WTC11 (cell line): ENCODE results near the gene CDHR5. TPM values are rescaled to one million over a fixed set of nuclear protein-coding genes. Genes with fewer than 3 reads are reported as not detected.

Source experiments
- ATAC-seq: fragments of 200-7000 bp; cut with Tn5 transposase; 2 replicates; pipeline ENCODE4 v1.10.0; 2021; ENCODE audit warnings: mild to moderate bottlenecking, moderate library complexity
- CTCF ChIA-PET: fragments of 300-600 bp; sonication (Branson Sonifier 250); formaldehyde crosslinking; loops from one replicate; lab custom pipeline; 2021; ENCODE audit warnings: antibody characterized with exemption; lab: Charles Lee
- POLR2A ChIA-PET: fragments of 350-600 bp; sonication (Branson Sonifier 250); formaldehyde crosslinking; loops from one replicate; lab custom pipeline; 2021; ENCODE audit warnings: antibody characterized with exemption; lab: Charles Lee
- DNase-seq: peaks from one replicate; pipeline ENCODE4 v3.0.0; 2021; ENCODE audit warnings: low spot score
- H3K27ac Mint-ChIP-seq: 2 replicates; pipeline ENCODE4 v1.8.0; 2021; ENCODE audit warnings: mixed read lengths
- H3K27me3 Mint-ChIP-seq: 2 replicates; pipeline ENCODE4 v1.8.0; 2021; ENCODE audit warnings: low read depth, mild to moderate bottlenecking, moderate library complexity, mixed read lengths
- H3K36me3 Mint-ChIP-seq: 2 replicates; pipeline ENCODE4 v1.8.0; 2021; ENCODE audit warnings: mixed read lengths
- H3K4me1 Mint-ChIP-seq: 2 replicates; pipeline ENCODE4 v1.8.0; 2022; ENCODE audit warnings: mixed read lengths
- H3K4me3 Mint-ChIP-seq: 2 replicates; pipeline ENCODE4 v1.8.0; 2021; ENCODE audit warnings: mild to moderate bottlenecking, moderate library complexity, mixed read lengths
- H3K9me3 Mint-ChIP-seq: 2 replicates; pipeline ENCODE4 v1.8.0; 2021; ENCODE audit warnings: mixed read lengths
- ELF4 ChIP-seq: sonication (generic); formaldehyde crosslinking; IDR thresholded peaks from 2 replicates; pipeline ENCODE4 v1.8.1; 2022; ENCODE audit warnings: low read depth, mild to moderate bottlenecking, moderate library complexity, missing genetic modification reagents
- EMX1 ChIP-seq: fragments of 250-450 bp; sonication (Bioruptor Pico); IDR thresholded peaks from 2 replicates; pipeline ENCODE4 v1.8.0; 2021; ENCODE audit warnings: mild to moderate bottlenecking
- ESRRA ChIP-seq: sonication (generic); formaldehyde crosslinking; IDR thresholded peaks from 2 replicates; pipeline ENCODE4 v1.8.1; 2022; ENCODE audit warnings: mild to moderate bottlenecking, missing genetic modification reagents, borderline replicate concordance
- FOXP1 ChIP-seq: sonication (generic); formaldehyde crosslinking; IDR thresholded peaks from 2 replicates; pipeline ENCODE4 v1.8.0; 2022; ENCODE audit warnings: missing genetic modification reagents, mild to moderate bottlenecking, moderate library complexity, borderline replicate concordance
- IRF2 ChIP-seq: sonication (generic); formaldehyde crosslinking; IDR thresholded peaks from 2 replicates; pipeline ENCODE4 v1.8.0; 2022; ENCODE audit warnings: low read depth, missing genetic modification reagents, borderline replicate concordance
- NR1H2 ChIP-seq: sonication (generic); formaldehyde crosslinking; IDR thresholded peaks from 2 replicates; pipeline ENCODE4 v1.9.0; 2021; ENCODE audit warnings: mild to moderate bottlenecking, moderate library complexity, missing genetic modification reagents
- SMAD3 ChIP-seq: sonication (generic); formaldehyde crosslinking; IDR thresholded peaks from 2 replicates; pipeline ENCODE4 v1.8.0; 2022; ENCODE audit warnings: missing genetic modification reagents, mild to moderate bottlenecking, borderline replicate concordance
- SMAD4 ChIP-seq: sonication (generic); formaldehyde crosslinking; IDR thresholded peaks from 2 replicates; pipeline ENCODE4 v1.8.0; 2022; ENCODE audit warnings: mild to moderate bottlenecking, missing genetic modification reagents
- SP1 ChIP-seq: sonication (generic); formaldehyde crosslinking; conservative IDR thresholded peaks from 2 replicates; pipeline ENCODE4 v1.8.1; 2022; ENCODE audit warnings: missing genetic modification reagents
- TCF7 ChIP-seq: sonication (generic); formaldehyde crosslinking; IDR thresholded peaks from 2 replicates; pipeline ENCODE4 v1.8.0; 2022; ENCODE audit warnings: mild to moderate bottlenecking, low read depth, missing genetic modification reagents, moderate library complexity
- TEAD4 ChIP-seq: sonication (generic); formaldehyde crosslinking; IDR thresholded peaks from 2 replicates; pipeline ENCODE4 v1.8.0; 2022; ENCODE audit warnings: mild to moderate bottlenecking, missing genetic modification reagents
- TP53 ChIP-seq: sonication (generic); formaldehyde crosslinking; IDR thresholded peaks from 2 replicates; pipeline ENCODE4 v1.8.1; 2023; ENCODE audit warnings: mild to moderate bottlenecking, missing genetic modification reagents
- ZNF121 ChIP-seq: sonication (generic); formaldehyde crosslinking; IDR thresholded peaks from 2 replicates; pipeline ENCODE4 v1.8.0; 2023; ENCODE audit warnings: missing genetic modification reagents
- ZNF219 ChIP-seq: sonication (generic); formaldehyde crosslinking; IDR thresholded peaks from 2 replicates; pipeline ENCODE4 v1.8.0; 2023; ENCODE audit warnings: missing genetic modification reagents, mild to moderate bottlenecking, borderline replicate concordance
- ZNF317 ChIP-seq: sonication (generic); formaldehyde crosslinking; IDR thresholded peaks from 2 replicates; pipeline ENCODE4 v1.8.1; 2023; ENCODE audit warnings: low read depth, mild to moderate bottlenecking, moderate library complexity, missing genetic modification reagents, borderline replicate concordance
- total RNA-seq: library from RNA; stranded (reverse); gene quantifications from 3 replicates; pipeline ENCODE4 v1.2.3, GENCODE V29; 2021
- TF ChIP-seq, protein P1 (sequence below): sonication (generic); formaldehyde crosslinking; IDR thresholded peaks from 2 replicates; pipeline ENCODE4 v1.8.1; 2022; ENCODE audit warnings: mild to moderate bottlenecking, moderate library complexity, missing genetic modification reagents
- TF ChIP-seq, protein P2 (sequence below): sonication (generic); formaldehyde crosslinking; IDR thresholded peaks from 2 replicates; pipeline ENCODE4 v1.8.1; 2022; ENCODE audit warnings: low read depth, missing genetic modification reagents, borderline replicate concordance
- TF ChIP-seq, protein P3 (sequence below): sonication (generic); formaldehyde crosslinking; IDR thresholded peaks from 2 replicates; pipeline ENCODE4 v1.8.1; 2023; ENCODE audit warnings: mild to moderate bottlenecking, missing genetic modification reagents, moderate library complexity
- TF ChIP-seq, protein P4 (sequence below): sonication (generic); formaldehyde crosslinking; IDR thresholded peaks from 2 replicates; pipeline ENCODE4 v1.8.1; 2023; ENCODE audit warnings: mild to moderate bottlenecking, missing genetic modification reagents
- TF ChIP-seq, protein P5 (sequence below): sonication (generic); formaldehyde crosslinking; IDR thresholded peaks from 2 replicates; pipeline ENCODE4 v1.8.0; 2023; ENCODE audit warnings: mild to moderate bottlenecking, missing genetic modification reagents
- TF ChIP-seq, protein P6 (sequence below): fragments of 250-450 bp; sonication (Bioruptor Pico); IDR thresholded peaks from 2 replicates; pipeline ENCODE4 v2.1.2; 2022; ENCODE audit warnings: mild to moderate bottlenecking, moderate library complexity
- TF ChIP-seq, protein P7 (sequence below): sonication (generic); formaldehyde crosslinking; IDR thresholded peaks from 2 replicates; pipeline ENCODE4 v1.8.1; 2022; ENCODE audit warnings: missing genetic modification reagents, borderline replicate concordance
- TF ChIP-seq, protein P8 (sequence below): sonication (generic); formaldehyde crosslinking; IDR thresholded peaks from 2 replicates; pipeline ENCODE4 v1.8.0; 2022; ENCODE audit warnings: mild to moderate bottlenecking, missing genetic modification reagents

CDHR5 gene
- total RNA-seq, 1 experiment from 2014 or later = 0.26 TPM

DNA sequence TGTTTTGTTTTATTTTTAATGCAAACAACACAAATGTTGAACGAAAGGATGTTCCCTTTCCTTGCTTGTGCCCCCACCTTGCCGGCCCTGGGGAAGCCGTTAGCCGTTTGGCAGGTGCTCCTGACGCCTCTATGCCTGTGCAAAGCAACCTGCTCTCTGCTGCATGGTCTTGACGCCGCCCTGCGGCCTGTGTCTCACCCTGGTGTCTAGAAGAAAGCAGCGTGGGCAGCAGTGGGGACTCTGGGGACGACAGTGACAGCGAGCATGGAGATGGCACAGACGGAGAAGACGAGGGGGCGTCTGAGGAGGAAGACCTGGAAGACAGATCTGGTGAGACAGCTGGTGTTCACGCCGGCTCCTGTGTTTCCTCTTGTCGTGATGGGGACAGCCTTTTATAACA lies 43.0 kb downstream of the CDHR5 start:
- no peak overlapping the region for H3K4me3 Mint-ChIP-seq
- peaks cover 18% of the 10 kb centered on the region for H3K4me1 Mint-ChIP-seq
- DNase-seq (no peak), ATAC-seq (no peak)
- ChIA-PET CTCF (no interaction called here), POLR2A (no interaction called here)
- no peak overlapping the region for H3K27ac Mint-ChIP-seq
- no peaks in the 10 kb centered on the region for H3K9me3 Mint-ChIP-seq
- H3K27me3 Mint-ChIP-seq = no peaks in the 10 kb centered on the region
- TF ChIP-seq TCF7 (CRISPR knock-in tag) (no peak), TP53 (CRISPR knock-in tag) (no peak), SMAD3 (CRISPR knock-in tag) (no peak), ZNF219 (CRISPR knock-in tag) (no peak), TEAD4 (CRISPR knock-in tag) (no peak)
- TF ChIP-seq, protein P1, sequence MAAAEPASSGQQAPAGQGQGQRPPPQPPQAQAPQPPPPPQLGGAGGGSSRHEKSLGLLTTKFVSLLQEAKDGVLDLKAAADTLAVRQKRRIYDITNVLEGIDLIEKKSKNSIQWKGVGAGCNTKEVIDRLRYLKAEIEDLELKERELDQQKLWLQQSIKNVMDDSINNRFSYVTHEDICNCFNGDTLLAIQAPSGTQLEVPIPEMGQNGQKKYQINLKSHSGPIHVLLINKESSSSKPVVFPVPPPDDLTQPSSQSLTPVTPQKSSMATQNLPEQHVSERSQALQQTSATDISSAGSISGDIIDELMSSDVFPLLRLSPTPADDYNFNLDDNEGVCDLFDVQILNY (CRISPR knock-in tag) = no peak
- TF ChIP-seq, protein P2, sequence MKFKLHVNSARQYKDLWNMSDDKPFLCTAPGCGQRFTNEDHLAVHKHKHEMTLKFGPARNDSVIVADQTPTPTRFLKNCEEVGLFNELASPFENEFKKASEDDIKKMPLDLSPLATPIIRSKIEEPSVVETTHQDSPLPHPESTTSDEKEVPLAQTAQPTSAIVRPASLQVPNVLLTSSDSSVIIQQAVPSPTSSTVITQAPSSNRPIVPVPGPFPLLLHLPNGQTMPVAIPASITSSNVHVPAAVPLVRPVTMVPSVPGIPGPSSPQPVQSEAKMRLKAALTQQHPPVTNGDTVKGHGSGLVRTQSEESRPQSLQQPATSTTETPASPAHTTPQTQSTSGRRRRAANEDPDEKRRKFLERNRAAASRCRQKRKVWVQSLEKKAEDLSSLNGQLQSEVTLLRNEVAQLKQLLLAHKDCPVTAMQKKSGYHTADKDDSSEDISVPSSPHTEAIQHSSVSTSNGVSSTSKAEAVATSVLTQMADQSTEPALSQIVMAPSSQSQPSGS (CRISPR knock-in tag) = no peak
- peaks cover 24% of the 10 kb centered on the region for H3K36me3 Mint-ChIP-seq

DNA sequence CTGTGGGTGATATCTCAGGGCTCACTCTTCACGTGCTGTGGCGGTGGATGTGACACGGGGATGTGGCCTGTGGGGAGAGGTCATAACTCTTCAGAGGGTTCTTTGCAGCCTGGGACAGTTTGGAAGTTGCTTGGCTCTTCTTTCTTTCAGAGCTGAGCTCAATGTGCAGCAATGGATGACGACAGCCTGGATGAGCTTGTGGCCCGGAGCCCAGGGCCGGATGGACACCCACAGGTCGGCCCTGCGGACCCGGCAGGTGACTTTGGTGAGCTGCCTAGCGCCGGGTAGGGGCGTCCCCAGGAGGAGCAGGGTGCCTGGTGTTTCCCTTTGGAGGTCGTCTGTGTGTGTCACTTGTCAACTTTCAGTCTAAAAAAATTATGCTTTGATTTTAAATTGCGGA lies 43.4 kb downstream of the CDHR5 start:
- ChIA-PET POLR2A (interaction anchor here (0.6 kb wide), 1 partner anchor 140 kb away, joined by 3 read pairs; no protein-coding TSS in a partner anchor), CTCF (no interaction called here)
- Mint-ChIP-seq H3K36me3 (peaks cover 22% of the 10 kb centered on the region), H3K27me3 (no peaks in the 10 kb centered on the region), H3K27ac (peak overlapping the region; percentile 95), H3K4me1 (peaks cover 18% of the 10 kb centered on the region), H3K4me3 (no peak overlapping the region), H3K9me3 (no peaks in the 10 kb centered on the region)
- ATAC-seq (no peak), DNase-seq (no peak)
- TF ChIP-seq ZNF121 = no peak
- TF ChIP-seq, protein P3, sequence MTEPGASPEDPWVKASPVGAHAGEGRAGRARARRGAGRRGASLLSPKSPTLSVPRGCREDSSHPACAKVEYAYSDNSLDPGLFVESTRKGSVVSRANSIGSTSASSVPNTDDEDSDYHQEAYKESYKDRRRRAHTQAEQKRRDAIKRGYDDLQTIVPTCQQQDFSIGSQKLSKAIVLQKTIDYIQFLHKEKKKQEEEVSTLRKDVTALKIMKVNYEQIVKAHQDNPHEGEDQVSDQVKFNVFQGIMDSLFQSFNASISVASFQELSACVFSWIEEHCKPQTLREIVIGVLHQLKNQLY (CRISPR knock-in tag) = no peak
- TF ChIP-seq, protein P4, sequence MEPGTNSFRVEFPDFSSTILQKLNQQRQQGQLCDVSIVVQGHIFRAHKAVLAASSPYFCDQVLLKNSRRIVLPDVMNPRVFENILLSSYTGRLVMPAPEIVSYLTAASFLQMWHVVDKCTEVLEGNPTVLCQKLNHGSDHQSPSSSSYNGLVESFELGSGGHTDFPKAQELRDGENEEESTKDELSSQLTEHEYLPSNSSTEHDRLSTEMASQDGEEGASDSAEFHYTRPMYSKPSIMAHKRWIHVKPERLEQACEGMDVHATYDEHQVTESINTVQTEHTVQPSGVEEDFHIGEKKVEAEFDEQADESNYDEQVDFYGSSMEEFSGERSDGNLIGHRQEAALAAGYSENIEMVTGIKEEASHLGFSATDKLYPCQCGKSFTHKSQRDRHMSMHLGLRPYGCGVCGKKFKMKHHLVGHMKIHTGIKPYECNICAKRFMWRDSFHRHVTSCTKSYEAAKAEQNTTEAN (CRISPR knock-in tag) = no peak
- TF ChIP-seq, protein P5, sequence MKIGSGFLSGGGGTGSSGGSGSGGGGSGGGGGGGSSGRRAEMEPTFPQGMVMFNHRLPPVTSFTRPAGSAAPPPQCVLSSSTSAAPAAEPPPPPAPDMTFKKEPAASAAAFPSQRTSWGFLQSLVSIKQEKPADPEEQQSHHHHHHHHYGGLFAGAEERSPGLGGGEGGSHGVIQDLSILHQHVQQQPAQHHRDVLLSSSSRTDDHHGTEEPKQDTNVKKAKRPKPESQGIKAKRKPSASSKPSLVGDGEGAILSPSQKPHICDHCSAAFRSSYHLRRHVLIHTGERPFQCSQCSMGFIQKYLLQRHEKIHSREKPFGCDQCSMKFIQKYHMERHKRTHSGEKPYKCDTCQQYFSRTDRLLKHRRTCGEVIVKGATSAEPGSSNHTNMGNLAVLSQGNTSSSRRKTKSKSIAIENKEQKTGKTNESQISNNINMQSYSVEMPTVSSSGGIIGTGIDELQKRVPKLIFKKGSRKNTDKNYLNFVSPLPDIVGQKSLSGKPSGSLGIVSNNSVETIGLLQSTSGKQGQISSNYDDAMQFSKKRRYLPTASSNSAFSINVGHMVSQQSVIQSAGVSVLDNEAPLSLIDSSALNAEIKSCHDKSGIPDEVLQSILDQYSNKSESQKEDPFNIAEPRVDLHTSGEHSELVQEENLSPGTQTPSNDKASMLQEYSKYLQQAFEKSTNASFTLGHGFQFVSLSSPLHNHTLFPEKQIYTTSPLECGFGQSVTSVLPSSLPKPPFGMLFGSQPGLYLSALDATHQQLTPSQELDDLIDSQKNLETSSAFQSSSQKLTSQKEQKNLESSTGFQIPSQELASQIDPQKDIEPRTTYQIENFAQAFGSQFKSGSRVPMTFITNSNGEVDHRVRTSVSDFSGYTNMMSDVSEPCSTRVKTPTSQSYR (CRISPR knock-in tag) = no peak
- no peak for TF ChIP-seq ELF4
- no peak for TF ChIP-seq TEAD4 (CRISPR knock-in tag)
- TF ChIP-seq, protein P6, sequence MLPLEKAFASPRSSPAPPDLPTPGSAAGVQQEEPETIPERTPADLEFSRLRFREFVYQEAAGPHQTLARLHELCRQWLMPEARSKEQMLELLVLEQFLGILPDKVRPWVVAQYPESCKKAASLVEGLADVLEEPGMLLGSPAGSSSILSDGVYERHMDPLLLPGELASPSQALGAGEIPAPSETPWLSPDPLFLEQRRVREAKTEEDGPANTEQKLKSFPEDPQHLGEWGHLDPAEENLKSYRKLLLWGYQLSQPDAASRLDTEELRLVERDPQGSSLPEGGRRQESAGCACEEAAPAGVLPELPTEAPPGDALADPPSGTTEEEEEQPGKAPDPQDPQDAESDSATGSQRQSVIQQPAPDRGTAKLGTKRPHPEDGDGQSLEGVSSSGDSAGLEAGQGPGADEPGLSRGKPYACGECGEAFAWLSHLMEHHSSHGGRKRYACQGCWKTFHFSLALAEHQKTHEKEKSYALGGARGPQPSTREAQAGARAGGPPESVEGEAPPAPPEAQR (CRISPR knock-in tag) = no peak
- TF ChIP-seq SP1 (CRISPR knock-in tag) = no peak
- TF ChIP-seq ESRRA (CRISPR knock-in tag) = no peak
- TF ChIP-seq, protein P7, sequence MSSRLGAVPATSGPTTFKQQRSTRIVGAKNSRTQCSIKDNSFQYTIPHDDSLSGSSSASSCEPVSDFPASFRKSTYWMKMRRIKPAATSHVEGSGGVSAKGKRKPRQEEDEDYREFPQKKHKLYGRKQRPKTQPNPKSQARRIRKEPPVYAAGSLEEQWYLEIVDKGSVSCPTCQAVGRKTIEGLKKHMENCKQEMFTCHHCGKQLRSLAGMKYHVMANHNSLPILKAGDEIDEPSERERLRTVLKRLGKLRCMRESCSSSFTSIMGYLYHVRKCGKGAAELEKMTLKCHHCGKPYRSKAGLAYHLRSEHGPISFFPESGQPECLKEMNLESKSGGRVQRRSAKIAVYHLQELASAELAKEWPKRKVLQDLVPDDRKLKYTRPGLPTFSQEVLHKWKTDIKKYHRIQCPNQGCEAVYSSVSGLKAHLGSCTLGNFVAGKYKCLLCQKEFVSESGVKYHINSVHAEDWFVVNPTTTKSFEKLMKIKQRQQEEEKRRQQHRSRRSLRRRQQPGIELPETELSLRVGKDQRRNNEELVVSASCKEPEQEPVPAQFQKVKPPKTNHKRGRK (CRISPR knock-in tag) = no peak
- no peak for TF ChIP-seq TCF7 (CRISPR knock-in tag)
- TF ChIP-seq IRF2 = no peak
- no peak for TF ChIP-seq NR1H2 (CRISPR knock-in tag)
- no peak for TF ChIP-seq FOXP1
- no peak for TF ChIP-seq ZNF317 (CRISPR knock-in tag)
- TF ChIP-seq, protein P8, sequence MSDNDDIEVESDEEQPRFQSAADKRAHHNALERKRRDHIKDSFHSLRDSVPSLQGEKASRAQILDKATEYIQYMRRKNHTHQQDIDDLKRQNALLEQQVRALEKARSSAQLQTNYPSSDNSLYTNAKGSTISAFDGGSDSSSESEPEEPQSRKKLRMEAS (CRISPR knock-in tag) = no peak
- no peak for TF ChIP-seq SMAD4
- TF ChIP-seq EMX1 = no peak
